Common myeloid progenitor, CD34-positive (primary cell): ENCODE results near the gene RAB11FIP4.
A peak's percentile ranks its signal among the peaks of the same experiment; 100 is the strongest.

Experiments used
- CTCF ChIA-PET: fragments of 350-600 bp; sonication (Branson Sonifier 250); formaldehyde crosslinking; loops from one replicate; lab custom pipeline; 2021; ENCODE audit warnings: antibody characterized with exemption; lab: Charles Lee
- POLR2A ChIA-PET: fragments of 350-600 bp; sonication (Branson Sonifier 250); formaldehyde crosslinking; loops from one replicate; lab custom pipeline; 2021; ENCODE audit warnings: antibody characterized with exemption; lab: Charles Lee
- DNase-seq, 3 donors: peaks; one replicate each; pipeline versions ENCODE4 v3.0.0 to v3.0.0-alpha.2; 2013
- H3K27ac ChIP-seq, 2 experiments: 1 replicate in 1 of 2; 2 replicates in 1 of 2; pipeline ENCODE4 v1.7.0; 2013; ENCODE audit warnings: inconsistent platforms in 2 of 2, low read length in 2 of 2, mild to moderate bottlenecking in 2 of 2, low read depth in 1 of 2, moderate library complexity in 1 of 2; ENCODE audit not compliant: severe bottlenecking in 2 of 2, insufficient read depth in 1 of 2, poor library complexity in 1 of 2
- H3K27me3 ChIP-seq, 5 experiments: replicated peaks in 2 of 5; 1 replicate in 3 of 5; 2 replicates in 2 of 5; pipeline versions ENCODE4 v1.6.1 to v1.7.0; 2013; ENCODE audit warnings: low read length in 4 of 5, mild to moderate bottlenecking in 2 of 5, moderate library complexity in 2 of 5, inconsistent platforms in 1 of 5; ENCODE audit not compliant: insufficient read depth in 5 of 5, control insufficient read depth in 4 of 5
- H3K36me3 ChIP-seq, 4 experiments: 1 replicate in 2 of 4; 2 replicates in 2 of 4; pipeline versions ENCODE4 v1.6.1 to v1.7.0; 2013; ENCODE audit warnings: low read length in 3 of 4, control low read depth in 1 of 4, mild to moderate bottlenecking in 1 of 4; ENCODE audit not compliant: control insufficient read depth in 4 of 4, insufficient read depth in 4 of 4
- H3K4me1 ChIP-seq, 4 experiments: 1 replicate in 3 of 4; 2 replicates in 1 of 4; pipeline versions ENCODE4 v1.6.1 to v1.7.1; 2013; ENCODE audit warnings: low read length in 3 of 4, mild to moderate bottlenecking in 3 of 4, control low read depth in 1 of 4, inconsistent platforms in 1 of 4, moderate library complexity in 1 of 4; ENCODE audit not compliant: control insufficient read depth in 4 of 4, insufficient read depth in 4 of 4; ENCODE audit errors: control extremely low read depth in 1 of 4
- H3K4me3 ChIP-seq, 7 experiments: 1 replicate in 4 of 7; 2 replicates in 3 of 7; pipeline versions ENCODE4 v1.5.1 to v1.7.0; 2013; ENCODE audit warnings: mild to moderate bottlenecking in 7 of 7, low read length in 6 of 7, moderate library complexity in 6 of 7, inconsistent platforms in 2 of 7, low read depth in 2 of 7, control low read depth in 1 of 7; ENCODE audit not compliant: insufficient read depth in 4 of 7, control insufficient read depth in 1 of 7; ENCODE audit errors: extremely low read depth in 1 of 7
- H3K9me3 ChIP-seq, 5 experiments: 1 replicate in 4 of 5; 2 replicates in 1 of 5; pipeline versions ENCODE4 v1.6.1 to v1.7.1; 2013; ENCODE audit warnings: low read length in 4 of 5, mild to moderate bottlenecking in 2 of 5, inconsistent platforms in 1 of 5, low read depth in 1 of 5, moderate library complexity in 1 of 5; ENCODE audit not compliant: control insufficient read depth in 4 of 5, insufficient read depth in 2 of 5; ENCODE audit errors: control extremely low read depth in 1 of 5
- WGBS: methylation state at CpG from one replicate; pipeline ENCODE4 v1.1.5; 2013; ENCODE audit not compliant: insufficient coverage; 5-methylcytosine and 5-hydroxymethylcytosine counted together

RAB11FIP4 gene

GRCh38 chr17:31562376-31562840, 170.9 kb downstream of the RAB11FIP4 start:
- POLR2A ChIA-PET = interaction anchor here (0.6 kb wide), 1 partner anchor 17 kb away, joined by 5 read pairs; no protein-coding TSS in a partner anchor
- CTCF ChIA-PET = interaction anchor here (0.8 to 1.5 kb wide), 3 partner anchors 19 to 279 kb away, joined by 4 read pairs; no protein-coding TSS in a partner anchor
- H3K4me3 ChIP-seq = no peak overlapping the region
- H3K4me1 ChIP-seq = peaks cover 3 to 48% (median 37%) of the 10 kb centered on the region in 4 experiments
- no peak for DNase-seq
- H3K27me3 ChIP-seq = peaks cover 2 to 19% (median 5%) of the 10 kb centered on the region in 5 experiments
- H3K27ac ChIP-seq = no peak overlapping the region
- peaks cover 0 to 4% (median 0%) of the 10 kb centered on the region in 5 experiments for H3K9me3 ChIP-seq
- WGBS = 97% methylated on average over 8 of the region's 8 CpGs
- no peaks in the 10 kb centered on the region for H3K36me3 ChIP-seq

- CTCF ChIA-PET = no interaction called here
- 95% methylated on average over 8 of the region's 8 CpGs for WGBS
- Histone ChIP-seq H3K4me1 (peaks cover 3 to 46% (median 32%) of the 10 kb centered on the region in 4 experiments), H3K4me3 (no peak overlapping the region), H3K27me3 (peaks cover 2 to 17% (median 5%) of the 10 kb centered on the region in 5 experiments), H3K27ac (no peak overlapping the region), H3K9me3 (peaks cover 0 to 4% (median 0%) of the 10 kb centered on the region in 5 experiments), H3K36me3 (no peaks in the 10 kb centered on the region)
- no peak for DNase-seq
- POLR2A ChIA-PET = no interaction called here
Observed at GRCh38 chr17:31564291-31564690, 172.8 kb downstream of the RAB11FIP4 start.

DNA sequence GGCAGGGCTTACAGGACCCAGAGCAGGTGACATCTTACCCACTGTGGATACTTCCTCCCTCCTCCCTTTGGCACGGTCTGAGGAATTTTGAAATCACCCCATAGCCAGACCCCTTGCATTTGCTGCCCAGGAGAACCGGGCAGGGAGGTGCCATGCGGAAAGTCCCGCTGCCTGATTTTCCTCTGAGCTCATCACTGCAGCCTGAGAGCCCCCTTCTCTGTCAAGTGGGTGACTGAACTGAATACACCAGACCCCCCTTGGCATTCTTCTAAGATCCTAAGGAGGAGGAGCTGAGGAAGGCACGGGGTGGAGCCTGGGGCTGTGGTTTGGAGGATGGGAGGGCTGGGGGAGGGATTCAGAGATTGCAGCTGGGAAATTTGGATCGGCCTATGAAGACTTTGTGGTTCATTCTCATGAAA, 173.4 kb downstream of the RAB11FIP4 start:
- Histone ChIP-seq H3K4me1 (peaks cover 3 to 40% (median 26%) of the 10 kb centered on the region in 4 experiments), H3K36me3 (no peaks in the 10 kb centered on the region), H3K27ac (no peak overlapping the region), H3K27me3 (peaks cover 1 to 11% (median 5%) of the 10 kb centered on the region in 5 experiments), H3K4me3 (no peak overlapping the region), H3K9me3 (peaks cover 0 to 3% (median 0%) of the 10 kb centered on the region in 5 experiments)
- DNase-seq = no peak
- 69% methylated on average over 5 of the region's 6 CpGs for WGBS
- ChIA-PET POLR2A (interaction anchor here (0.7 kb wide), 1 partner anchor 19 kb away, joined by 4 read pairs; no protein-coding TSS in a partner anchor), CTCF (no interaction called here)

DNA sequence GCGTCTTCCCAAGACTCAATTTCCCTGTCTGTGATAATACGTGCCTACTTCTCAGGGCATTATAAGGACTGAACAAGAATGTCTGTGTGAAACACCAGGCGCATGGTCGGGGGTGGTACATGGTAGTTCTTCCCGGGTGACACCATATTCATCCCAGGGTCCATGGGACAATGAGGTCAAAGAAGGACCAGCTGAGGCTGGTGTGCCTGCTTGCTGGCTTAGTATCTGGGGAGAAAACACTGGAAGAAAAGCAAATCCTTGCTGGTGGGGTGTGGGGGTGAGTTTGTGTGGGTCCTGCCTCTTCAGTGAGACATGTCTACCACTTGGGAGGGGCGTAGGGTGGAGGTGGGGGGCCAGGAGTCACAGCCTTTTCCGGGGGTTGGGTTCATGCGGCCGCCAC, 174.2 kb downstream of the RAB11FIP4 start:
- WGBS = 96% methylated on average over 5 of the region's 9 CpGs
- DNase-seq = no peak
- no peaks in the 10 kb centered on the region for H3K36me3 ChIP-seq
- peaks cover 3 to 36% (median 26%) of the 10 kb centered on the region in 4 experiments for H3K4me1 ChIP-seq
- ChIA-PET CTCF (no interaction called here), POLR2A (no interaction called here)
- H3K9me3 ChIP-seq = no peaks in the 10 kb centered on the region
- H3K4me3 ChIP-seq = no peak overlapping the region
- H3K27me3 ChIP-seq = peaks cover 0 to 5% (median 2%) of the 10 kb centered on the region in 5 experiments
- H3K27ac ChIP-seq = no peak overlapping the region

- Histone ChIP-seq H3K27ac (no peak overlapping the region), H3K27me3 (no peaks in the 10 kb centered on the region), H3K4me1 (peaks cover 3 to 34% (median 22%) of the 10 kb centered on the region in 4 experiments), H3K36me3 (no peaks in the 10 kb centered on the region), H3K4me3 (no peak overlapping the region), H3K9me3 (no peaks in the 10 kb centered on the region)
- no peak for DNase-seq
- POLR2A ChIA-PET = no interaction called here
- WGBS = 91% methylated on average over 12 of the region's 12 CpGs
- CTCF ChIA-PET = interaction anchor here (1.2 kb wide), 1 partner anchor 9 kb away, joined by 3 read pairs; no protein-coding TSS in a partner anchor
Observed at GRCh38 chr17:31566247-31566991, 174.9 kb downstream of the RAB11FIP4 start.

GRCh38 chr17:31566992-31567373, 175.5 kb downstream of the RAB11FIP4 start:
- no peak overlapping the region for H3K4me3 ChIP-seq
- H3K9me3 ChIP-seq = no peaks in the 10 kb centered on the region
- POLR2A ChIA-PET = no interaction called here
- CTCF ChIA-PET = interaction anchor here (1.2 kb wide), 1 partner anchor 10 kb away, joined by 3 read pairs; no protein-coding TSS in a partner anchor
- no peaks in the 10 kb centered on the region for H3K36me3 ChIP-seq
- 93% methylated on average over 4 of the region's 6 CpGs for WGBS
- no peak overlapping the region for H3K27ac ChIP-seq
- peaks cover 3 to 28% (median 18%) of the 10 kb centered on the region in 4 experiments for H3K4me1 ChIP-seq
- no peaks in the 10 kb centered on the region for H3K27me3 ChIP-seq
- DNase-seq = no peak

- Histone ChIP-seq H3K4me1 (peaks cover 0 to 22% (median 11%) of the 10 kb centered on the region in 4 experiments), H3K27ac (no peak overlapping the region), H3K27me3 (no peaks in the 10 kb centered on the region), H3K36me3 (no peaks in the 10 kb centered on the region), H3K9me3 (no peaks in the 10 kb centered on the region), H3K4me3 (peak overlapping the region in 1 of 7 experiments; percentile 58)
- ChIA-PET POLR2A (no interaction called here), CTCF (no interaction called here)
- no peak for DNase-seq
- WGBS = 72% methylated on average over 9 of the region's 9 CpGs
Observed at GRCh38 chr17:31568121-31568520, 176.6 kb downstream of the RAB11FIP4 start.
